ENCODE measurements around the gene LGR6.

LGR6 gene

GRCh38 chr1:202221911-202222909 lies 28.6 kb downstream of the LGR6 start:
- DNase-seq (ENCODE audit: low read depth) = no peak
- in situ Hi-C loops (cut with HindIII; ENCODE audit: low sequenced_read_pairs) = loop anchor here (25.0 kb wide), 1 partner anchor 490 kb away; the partner anchor contains the start of gene SYT2
- no peak for TF ChIP-seq CTCF (IDR thresholded peaks at IDR 0.05; ENCODE audit: low read depth, low read length, missing control alignments)
- no peak overlapping the region for H3K4me3 ChIP-seq (ENCODE audit: low read depth, low read length)

- no peak for TF ChIP-seq CTCF (IDR thresholded peaks at IDR 0.05; ENCODE audit: low read depth, low read length, missing control alignments)
- DNase-seq (ENCODE audit: low read depth) = no peak
- in situ Hi-C loops (cut with HindIII; ENCODE audit: low sequenced_read_pairs) = loop anchor here (25.0 kb wide), 1 partner anchor 489 kb away; the partner anchor contains the start of gene SYT2
- H3K4me3 ChIP-seq (ENCODE audit: low read depth, low read length) = no peak overlapping the region
Observed at GRCh38 chr1:202223121-202223860, 29.7 kb downstream of the LGR6 start.

DNA sequence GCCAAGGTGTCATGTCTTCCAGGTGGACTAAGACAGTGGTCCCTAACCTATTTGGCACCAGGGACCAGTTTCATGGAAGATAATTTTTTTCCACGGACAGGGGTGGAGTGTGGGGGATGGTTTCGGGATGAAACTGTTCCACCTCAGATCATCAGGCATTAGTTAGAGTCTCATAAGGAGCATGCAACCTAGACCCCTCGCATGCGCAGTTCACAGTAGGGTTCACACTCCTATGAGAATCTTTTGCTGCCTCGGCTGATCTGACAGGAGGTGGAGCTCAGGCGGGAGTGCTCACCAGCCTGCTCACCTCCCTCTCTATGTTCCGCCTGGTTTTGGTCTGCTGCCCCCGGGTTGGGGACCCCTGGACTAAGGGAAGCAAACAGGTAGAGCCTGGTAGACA lies 30.9 kb downstream of the LGR6 start:
- H3K4me3 ChIP-seq (ENCODE audit: low read depth, low read length) = no peak overlapping the region
- in situ Hi-C loops (cut with HindIII; ENCODE audit: low sequenced_read_pairs) = loop anchor here (25.0 kb wide), 1 partner anchor 488 kb away; the partner anchor contains the start of gene SYT2
- no peak for DNase-seq (ENCODE audit: low read depth)
- TF ChIP-seq CTCF (IDR thresholded peaks at IDR 0.05; ENCODE audit: low read depth, low read length, missing control alignments) = no peak

- H3K4me3 ChIP-seq (ENCODE audit: low read depth, low read length) = no peak overlapping the region
- no peak for DNase-seq (ENCODE audit: low read depth)
- in situ Hi-C loops (cut with HindIII; ENCODE audit: low sequenced_read_pairs) = no loop called here
- TF ChIP-seq CTCF (IDR thresholded peaks at IDR 0.05; ENCODE audit: low read depth, low read length, missing control alignments) = no peak
Observed at GRCh38 chr1:202225131-202225530, 31.5 kb downstream of the LGR6 start.

GRCh38 chr1:202227053-202227672 lies 33.6 kb downstream of the LGR6 start:
- TF ChIP-seq CTCF (IDR thresholded peaks at IDR 0.05; ENCODE audit: low read depth, low read length, missing control alignments) = no peak
- in situ Hi-C loops (cut with HindIII; ENCODE audit: low sequenced_read_pairs) = no loop called here
- no peak overlapping the region for H3K4me3 ChIP-seq (ENCODE audit: low read depth, low read length)
- DNase-seq (ENCODE audit: low read depth) = no peak

DNA sequence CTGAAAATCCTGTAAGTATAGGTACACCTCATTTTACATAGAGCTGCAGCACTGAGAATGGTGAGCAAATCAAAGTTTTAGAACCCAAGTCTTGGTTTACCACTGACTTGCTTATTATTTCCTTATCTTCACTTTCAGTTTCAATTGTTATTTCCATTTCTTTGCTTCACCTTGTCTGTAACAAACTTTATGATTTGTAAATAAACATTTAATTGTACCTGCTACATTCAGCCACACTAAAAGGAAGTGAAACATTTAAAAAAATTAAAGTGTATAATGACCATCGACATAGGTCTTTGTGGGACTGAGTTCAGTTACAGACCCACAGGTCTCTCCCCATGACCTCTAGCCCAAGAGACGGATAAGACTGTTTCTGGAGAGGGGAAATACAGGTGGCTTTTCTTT lies 34.4 kb downstream of the LGR6 start:
- no peak for TF ChIP-seq CTCF (IDR thresholded peaks at IDR 0.05; ENCODE audit: low read depth, low read length, missing control alignments)
- in situ Hi-C loops (cut with HindIII; ENCODE audit: low sequenced_read_pairs) = no loop called here
- no peak overlapping the region for H3K4me3 ChIP-seq (ENCODE audit: low read depth, low read length)
- no peak for DNase-seq (ENCODE audit: low read depth)
